ENCODE results near the gene DENND5A.
"Not testable (repeated sequence)": the region's sequence is repeated elsewhere in the genome, so short reads cannot be mapped to it uniquely, and the experiment has no call there.

The DENND5A gene

GRCh38 chr11:9210224-9210921, 54.8 kb downstream of the DENND5A start:
- DNase-seq: no peak

- DNase-seq: not testable (repeated sequence)
Observed at GRCh38 chr11:9209604-9210003, 55.5 kb downstream of the DENND5A start.

DNA sequence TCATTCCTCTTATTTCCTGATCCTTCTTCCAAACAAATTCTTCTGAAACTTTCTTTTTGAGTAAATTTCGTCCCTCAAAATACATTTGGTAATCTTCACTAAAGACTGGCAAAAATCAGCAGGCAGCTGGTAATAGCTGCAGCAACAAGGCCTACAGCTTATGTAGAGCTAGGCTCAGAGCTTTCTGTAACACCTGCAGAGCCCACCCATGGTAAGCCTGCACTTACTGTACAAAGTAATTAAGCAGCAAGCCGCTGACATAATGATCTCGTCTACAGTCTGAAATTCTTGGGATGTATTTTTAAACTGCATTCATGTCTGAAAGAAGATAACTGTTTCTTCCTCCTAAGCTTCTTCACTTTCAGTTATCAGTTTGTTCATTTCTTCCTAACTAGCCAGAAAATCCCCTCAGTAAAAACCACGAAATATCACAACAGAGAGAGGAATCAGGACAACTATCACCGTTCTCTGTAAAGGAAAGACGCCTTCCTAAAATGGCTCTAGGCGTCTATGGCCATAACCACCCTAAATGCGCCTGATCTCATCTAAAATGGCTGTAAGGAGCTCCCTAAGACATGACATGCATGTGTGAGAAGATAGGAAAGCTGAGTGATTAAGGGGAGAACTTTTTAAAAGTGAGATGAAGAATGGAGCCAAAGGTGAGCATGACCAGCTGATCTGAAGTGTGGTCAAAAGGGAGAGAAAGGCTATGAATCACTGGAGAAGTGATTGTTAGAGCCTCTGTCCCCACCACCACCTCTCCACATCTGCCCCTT, 56.2 kb downstream of the DENND5A start:
- DNase-seq: no peak

DNA sequence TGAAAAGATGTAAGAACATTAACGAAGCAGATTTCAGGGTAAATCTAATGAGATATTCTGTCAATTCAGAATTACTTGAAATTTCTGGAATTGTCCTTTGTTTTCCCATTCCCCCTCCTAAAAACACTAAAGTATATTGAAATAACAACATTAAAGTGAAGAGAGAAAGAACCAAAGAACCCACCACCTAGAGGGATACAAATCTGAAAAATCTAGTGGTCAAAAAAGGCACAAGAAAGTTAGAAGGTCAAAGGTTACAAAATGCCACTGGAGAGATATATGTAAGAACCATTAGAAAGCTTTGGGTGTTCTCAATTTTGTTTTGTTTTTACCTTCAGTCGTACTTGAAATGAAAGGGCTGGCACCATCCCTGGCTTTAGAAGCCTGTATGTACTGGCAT, 57.9 kb downstream of the DENND5A start:
- DNase-seq: no peak

GRCh38 chr11:9206496-9206895, 58.7 kb downstream of the DENND5A start:
- DNase-seq: no peak

- DNase-seq: no peak
Observed at GRCh38 chr11:9203691-9204311, 61.3 kb downstream of the DENND5A start.

DNA sequence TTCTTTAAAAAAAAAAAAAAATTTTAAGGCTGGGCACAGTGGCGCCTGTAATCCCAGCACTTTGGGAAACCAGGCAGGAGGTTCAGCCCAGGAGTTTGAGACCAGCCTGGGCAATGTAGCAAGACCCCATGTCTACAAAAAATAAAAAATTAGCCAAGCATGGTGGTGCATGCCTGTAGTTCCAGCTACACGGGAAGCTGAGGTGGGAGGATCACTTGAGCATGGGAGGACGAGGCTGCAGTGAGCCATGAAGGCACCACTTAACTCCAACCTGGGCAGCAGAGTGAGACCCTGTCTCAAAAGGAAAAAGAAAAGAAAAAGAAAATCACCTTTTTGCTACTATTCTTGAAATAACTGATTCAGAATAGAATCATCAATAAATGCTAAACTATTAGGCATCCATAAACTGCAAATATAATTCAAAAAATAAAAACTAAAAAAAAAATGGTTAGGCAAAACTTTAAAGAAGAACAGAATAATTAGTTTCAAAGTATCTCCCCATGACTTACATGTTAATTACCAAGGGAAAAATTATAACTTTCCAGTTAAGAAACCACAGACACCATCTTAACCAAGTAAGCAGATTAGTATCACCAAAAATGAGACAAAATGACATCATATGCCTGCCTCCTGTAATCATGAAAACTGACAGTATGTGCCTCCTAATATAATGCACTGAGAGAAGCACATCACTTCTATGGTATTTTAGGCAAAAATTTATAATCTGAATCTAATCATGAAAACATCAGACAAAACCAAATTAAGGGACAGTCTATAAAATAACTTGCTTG, 63.6 kb downstream of the DENND5A start:
- DNase-seq: no peak

DNA sequence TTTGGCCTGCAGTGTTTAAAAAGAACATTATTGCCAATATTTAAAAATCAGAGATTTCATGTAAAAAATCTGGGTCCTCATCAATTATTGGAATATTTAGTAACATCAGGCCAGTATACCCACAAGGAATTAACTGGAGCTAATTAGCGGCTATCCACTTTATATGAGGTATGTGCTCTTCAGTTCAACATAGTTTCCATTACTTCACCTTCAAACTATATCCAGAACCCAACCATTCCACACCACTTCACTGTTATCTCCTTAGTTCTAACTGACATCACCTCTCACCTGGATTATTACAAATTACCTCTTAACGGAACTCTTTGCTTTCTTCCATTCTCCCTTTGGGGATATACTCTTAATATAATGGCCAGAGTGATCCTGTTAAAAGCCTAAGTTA, 64.7 kb downstream of the DENND5A start:
- no peak for DNase-seq

GRCh38 chr11:9193316-9193715, 71.8 kb downstream of the DENND5A start:
- no peak for DNase-seq

DNA sequence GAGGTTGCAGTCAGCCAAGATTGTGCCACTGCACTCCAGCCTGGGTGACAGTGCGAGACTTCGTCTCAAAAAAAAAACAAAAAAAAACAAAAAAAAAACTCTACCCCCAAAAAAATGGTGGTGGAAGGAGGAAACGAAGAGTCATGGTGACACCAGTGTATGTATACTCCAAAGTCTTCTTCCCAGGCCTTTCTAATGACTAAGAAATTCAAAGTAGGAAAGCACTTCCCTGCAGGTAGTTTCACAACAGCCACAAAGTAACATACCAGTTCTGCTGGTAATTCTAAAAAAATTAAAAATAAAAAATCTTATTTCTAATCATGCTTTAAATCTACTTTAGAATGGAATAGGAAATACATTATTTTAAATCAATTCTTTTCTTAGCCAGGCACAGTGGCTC, 72.6 kb downstream of the DENND5A start:
- no peak for DNase-seq

- not testable (repeated sequence) for DNase-seq
Observed at GRCh38 chr11:9190326-9191016, 74.7 kb downstream of the DENND5A start.

- not testable (repeated sequence) for DNase-seq
Observed at GRCh38 chr11:9188860-9189259, 76.3 kb downstream of the DENND5A start.

GRCh38 chr11:9187616-9188015, 77.5 kb downstream of the DENND5A start:
- no peak for DNase-seq

GRCh38 chr11:9184516-9184915, 80.6 kb downstream of the DENND5A start:
- no peak for DNase-seq

GRCh38 chr11:9182180-9182871, 82.8 kb downstream of the DENND5A start:
- no peak for DNase-seq

DNA sequence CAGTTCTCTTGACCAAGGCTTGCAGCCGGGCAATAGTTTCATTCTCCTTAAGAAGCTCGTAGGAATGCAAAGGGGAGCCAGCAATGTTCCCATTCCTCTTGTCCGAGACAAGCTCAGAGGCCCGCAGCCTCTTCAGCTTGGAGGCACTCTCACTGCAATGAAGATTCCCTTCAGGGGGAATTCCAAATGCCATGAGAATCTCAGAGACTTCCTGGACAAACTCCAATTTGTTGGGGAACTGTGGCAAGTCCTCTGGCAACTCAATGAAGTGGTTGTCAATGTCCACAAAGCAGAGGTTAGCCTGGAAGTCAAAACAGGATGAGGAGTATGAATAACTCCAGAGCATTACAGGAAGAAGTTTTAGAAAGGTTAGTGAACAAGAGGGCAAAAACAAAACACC, 84.4 kb downstream of the DENND5A start:
- DNase-seq: no peak

- no peak for DNase-seq
Observed at GRCh38 chr11:9179141-9179540, 86.0 kb downstream of the DENND5A start.

DNA sequence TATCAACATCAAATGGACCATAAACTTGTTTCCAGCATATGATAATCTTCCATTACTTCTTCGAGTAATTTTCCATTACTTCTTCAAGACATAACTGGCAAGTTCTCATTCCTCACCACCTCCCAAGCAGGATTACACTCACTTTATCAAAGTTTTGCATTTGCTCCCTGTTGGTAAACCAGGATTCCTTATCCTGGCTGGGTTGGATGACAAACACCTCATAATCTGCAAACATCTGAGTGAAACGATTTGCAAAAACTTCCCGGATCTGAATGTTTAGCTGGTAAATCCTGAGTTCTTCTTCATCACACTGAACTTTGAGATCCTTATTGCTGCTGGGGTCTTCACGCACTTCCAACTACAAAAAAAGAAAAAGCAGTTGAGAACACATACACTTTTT, 86.4 kb downstream of the DENND5A start:
- no peak for DNase-seq

GRCh38 chr11:9177438-9178091, 87.6 kb downstream of the DENND5A start:
- no peak for DNase-seq

GRCh38 chr11:9176550-9176949, 88.6 kb downstream of the DENND5A start:
- no peak for DNase-seq

- DNase-seq: no peak
Observed at GRCh38 chr11:9176136-9176535, 89.0 kb downstream of the DENND5A start.
